ENCODE data around the gene CYP2D6. TPM values are rescaled to one million over a fixed set of nuclear protein-coding genes. Genes with fewer than 3 reads are reported as not detected.
"Not testable (repeated sequence)": the region's sequence is repeated elsewhere in the genome, so short reads cannot be mapped to it uniquely, and the experiment has no call there.

The CYP2D6 gene
- total and polyA plus RNA-seq, 12 donors, result 0.12 to 0.95 (median 0.25) TPM; not detected in 8

- no peaks in the 10 kb centered on the region for H3K4me1 ChIP-seq
- DNase-seq, result no peak
- H3K27ac ChIP-seq, result no peak overlapping the region
- no peak overlapping the region for H3K4me3 ChIP-seq
- H3K27me3 ChIP-seq, result no peaks in the 10 kb centered on the region
- WGBS, 2 donors, result 93 to 95% methylated on average over 24 to 27 of the region's 27 CpGs
- TF ChIP-seq CTCF (IDR thresholded peaks at IDR 0.05), result no peak
- intact Hi-C loops (cut with DNase I), result no loop called here
- no peaks in the 10 kb centered on the region for H3K9me3 ChIP-seq
- peaks cover 0 to 19% (median 0%) of the 10 kb centered on the region in 9 donors for H3K36me3 ChIP-seq
- peak in 2 of 8 donors; percentile 7 to 35 for ATAC-seq
Measured at GRCh38 chr22:42150727-42151590, 20.3 kb upstream of the CYP2D6 start.

DNA sequence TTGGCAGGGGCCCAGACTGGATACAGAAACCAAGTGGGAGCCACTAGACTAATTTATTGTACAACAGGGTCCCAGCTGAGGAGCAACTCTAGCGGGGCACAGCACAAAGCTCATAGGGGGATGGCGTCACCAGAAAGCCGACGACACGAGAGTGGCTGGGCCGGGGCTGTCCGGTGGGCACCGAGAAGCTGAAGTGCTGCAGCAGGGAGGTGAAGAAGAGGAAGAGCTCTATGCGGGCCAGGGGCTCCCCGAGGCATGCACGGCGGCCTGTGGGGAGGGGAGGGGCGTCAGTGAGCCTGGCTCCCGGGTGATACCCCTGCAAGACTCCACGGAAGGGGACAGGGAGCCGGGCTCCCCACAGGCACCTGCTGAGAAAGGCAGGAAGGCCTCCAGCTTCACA, 19.2 kb upstream of the CYP2D6 start:
- H3K36me3 ChIP-seq; H3K4me3 ChIP-seq; intact Hi-C loops (cut with DNase I); H3K4me1 ChIP-seq; H3K9me3 ChIP-seq; DNase-seq; H3K27ac ChIP-seq; H3K27me3 ChIP-seq: not testable (repeated sequence)
- 88 to 93% methylated on average over 11 to 15 of the region's 16 CpGs for WGBS, 2 donors
- peak in 1 of 8 donors; percentile 11 for ATAC-seq

- Histone ChIP-seq H3K9me3 (no peaks in the 10 kb centered on the region), H3K27me3 (no peaks in the 10 kb centered on the region), H3K36me3 (peaks cover 0 to 4% (median 0%) of the 10 kb centered on the region in 9 donors), H3K27ac (no peak overlapping the region), H3K4me3 (no peak overlapping the region), H3K4me1 (no peaks in the 10 kb centered on the region)
- intact Hi-C loops (cut with DNase I), result no loop called here
- DNase-seq (no peak), ATAC-seq (no peak)
- 60 to 61% methylated on average over 6 of the region's 6 CpGs for WGBS, 2 donors
- TF ChIP-seq CTCF (IDR thresholded peaks at IDR 0.05), result no peak
Measured at GRCh38 chr22:42145175-42145574, 14.6 kb upstream of the CYP2D6 start.

- H3K27me3 ChIP-seq; H3K36me3 ChIP-seq; H3K27ac ChIP-seq; ATAC-seq; H3K9me3 ChIP-seq; H3K4me3 ChIP-seq; H3K4me1 ChIP-seq; intact Hi-C loops (cut with DNase I); DNase-seq: not testable (repeated sequence)
- WGBS, 2 donors, result 90 to 91% methylated on average over 15 of the region's 20 CpGs
Measured at GRCh38 chr22:42143859-42144822, 13.5 kb upstream of the CYP2D6 start.

DNA sequence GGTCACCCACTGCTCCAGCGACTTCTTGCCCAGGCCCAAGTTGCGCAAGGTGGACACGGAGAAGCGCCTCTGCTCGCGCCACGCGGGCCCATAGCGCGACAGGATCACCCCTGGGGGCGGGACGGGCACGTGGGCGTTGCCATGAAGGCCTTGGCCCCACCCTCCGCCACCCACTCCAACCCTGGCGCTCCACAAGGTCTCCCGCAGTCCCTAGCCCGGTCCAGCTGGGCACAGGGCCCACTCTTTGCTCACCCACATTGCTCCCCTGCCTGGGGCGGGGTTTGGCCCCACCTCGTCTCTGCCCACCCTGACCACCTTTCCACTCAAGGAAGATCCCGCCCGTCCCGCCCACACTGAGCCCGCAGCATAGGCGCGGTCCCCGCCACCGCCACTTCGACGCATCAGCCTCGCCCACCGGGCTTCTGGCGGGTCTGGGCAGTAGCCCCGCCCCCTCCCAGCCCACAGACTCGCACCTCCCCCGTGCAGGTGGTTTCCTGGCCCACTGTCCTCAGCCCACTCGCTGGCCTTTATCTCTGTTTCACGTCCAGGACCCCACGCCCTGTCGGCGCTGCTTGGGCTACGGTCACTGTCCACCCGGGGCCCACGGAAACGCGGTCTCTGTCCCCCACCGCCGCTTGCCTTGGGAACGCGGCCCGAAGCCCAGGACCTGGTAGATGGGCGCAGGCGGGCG, 12.3 kb upstream of the CYP2D6 start:
- Histone ChIP-seq H3K4me1 (no peaks in the 10 kb centered on the region), H3K9me3 (no peaks in the 10 kb centered on the region), H3K4me3 (no peak overlapping the region), H3K27ac (no peak overlapping the region), H3K27me3 (no peaks in the 10 kb centered on the region), H3K36me3 (peaks cover 0 to 7% (median 0%) of the 10 kb centered on the region in 9 donors)
- DNase-seq (no peak), ATAC-seq (no peak)
- intact Hi-C loops (cut with DNase I), result no loop called here
- WGBS, 2 donors, result 93% methylated on average over 39 to 54 of the region's 54 CpGs
- no peak for TF ChIP-seq CTCF (IDR thresholded peaks at IDR 0.05)

- intact Hi-C loops (cut with DNase I); H3K36me3 ChIP-seq; ATAC-seq; H3K27me3 ChIP-seq; H3K4me3 ChIP-seq; DNase-seq; H3K4me1 ChIP-seq; H3K9me3 ChIP-seq; H3K27ac ChIP-seq: not testable (repeated sequence)
- WGBS, 2 donors, result 89 to 91% methylated on average over 20 to 21 of the region's 24 CpGs
Measured at GRCh38 chr22:42141307-42142057, 10.9 kb upstream of the CYP2D6 start.

- DNase-seq; H3K36me3 ChIP-seq; H3K27me3 ChIP-seq; H3K27ac ChIP-seq; H3K9me3 ChIP-seq; H3K4me1 ChIP-seq; H3K4me3 ChIP-seq; ATAC-seq; intact Hi-C loops (cut with DNase I): not testable (repeated sequence)
- 91 to 95% methylated on average over 9 to 14 of the region's 17 CpGs for WGBS, 2 donors
Measured at GRCh38 chr22:42140153-42140552, 9.5 kb upstream of the CYP2D6 start.
